ENCODE measurements around the gene PLD1. TPM values are rescaled to one million over a fixed set of nuclear protein-coding genes. Genes with fewer than 3 reads are reported as not detected.

PLD1 gene
- total and polyA plus RNA-seq, 5 donors from 2014 or later, result 1.2 to 8.8 (median 3.6) TPM; not detected in 1

DNA sequence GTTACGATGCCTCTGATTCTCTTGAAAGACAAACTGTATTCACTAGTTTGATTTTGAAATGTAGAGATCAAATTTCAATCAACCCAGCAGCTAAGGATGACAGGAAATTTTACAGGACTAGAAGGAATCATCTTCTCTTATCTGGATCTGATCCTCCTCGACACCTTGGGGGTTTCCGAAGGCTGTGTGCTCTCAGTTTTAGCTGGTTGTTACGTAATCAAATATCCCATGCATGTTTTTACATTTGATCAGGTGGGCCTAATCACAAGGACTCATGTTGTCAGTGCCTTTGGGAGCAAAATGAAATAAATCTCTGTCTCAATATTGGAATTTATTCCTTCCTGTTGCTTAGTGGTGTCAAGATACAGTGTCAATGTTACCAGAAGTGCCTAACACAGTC is 208.2 kb downstream of the PLD1 start:
- ATAC-seq (ENCODE audit: low read depth in 2 of 2), result no peak
- Mint-ChIP-seq H3K4me1 (no peaks in the 10 kb centered on the region), H3K27ac (peak overlapping the region in 1 of 3 donors; percentile 18), H3K27me3 (peaks cover 14% of the 10 kb centered on the region), H3K4me3 (no peak overlapping the region), H3K9me3 (no peaks in the 10 kb centered on the region), H3K36me3 (no peaks in the 10 kb centered on the region)
- Histone ChIP-seq H3K36me3 (ENCODE audit: control insufficient read depth, insufficient read depth, low read length) (no peaks in the 10 kb centered on the region), H3K9me3 (ENCODE audit: control insufficient read depth in 2 of 2, low read length in 2 of 2) (no peaks in the 10 kb centered on the region), H3K27ac (ENCODE audit: insufficient read depth, low read length, poor library complexity, severe bottlenecking) (no peak overlapping the region), H3K4me3 (ENCODE audit: low read depth, low read length) (no peak overlapping the region), H3K4me1 (ENCODE audit: control insufficient read depth, insufficient read depth, low read length, poor library complexity, severe bottlenecking) (no peaks in the 10 kb centered on the region), H3K27me3 (ENCODE audit: control insufficient read depth, insufficient read depth, low read length) (peaks cover 8% of the 10 kb centered on the region)
- no peak for DNase-seq

GRCh38 chr3:171600030-171600429 is 210.3 kb downstream of the PLD1 start:
- no peak overlapping the region for H3K4me3 ChIP-seq (ENCODE audit: low read depth, low read length)
- H3K4me1 Mint-ChIP-seq, result no peaks in the 10 kb centered on the region
- ATAC-seq (ENCODE audit: low read depth in 2 of 2), result no peak
- DNase-seq, result no peak
- no peak overlapping the region for H3K27ac Mint-ChIP-seq
- H3K4me1 ChIP-seq (ENCODE audit: control insufficient read depth, insufficient read depth, low read length, poor library complexity, severe bottlenecking), result no peaks in the 10 kb centered on the region
- H3K36me3 Mint-ChIP-seq, result no peaks in the 10 kb centered on the region
- no peaks in the 10 kb centered on the region for H3K9me3 Mint-ChIP-seq
- no peaks in the 10 kb centered on the region for H3K9me3 ChIP-seq (ENCODE audit: control insufficient read depth in 2 of 2, low read length in 2 of 2)
- H3K27ac ChIP-seq (ENCODE audit: insufficient read depth, low read length, poor library complexity, severe bottlenecking), result no peak overlapping the region
- H3K27me3 ChIP-seq (ENCODE audit: control insufficient read depth, insufficient read depth, low read length), result no peaks in the 10 kb centered on the region
- H3K36me3 ChIP-seq (ENCODE audit: control insufficient read depth, insufficient read depth, low read length), result no peaks in the 10 kb centered on the region
- peaks cover 4% of the 10 kb centered on the region for H3K27me3 Mint-ChIP-seq
- no peak overlapping the region for H3K4me3 Mint-ChIP-seq

GRCh38 chr3:171598990-171599389 is 211.3 kb downstream of the PLD1 start:
- no peak overlapping the region for H3K27ac ChIP-seq (ENCODE audit: insufficient read depth, low read length, poor library complexity, severe bottlenecking)
- no peaks in the 10 kb centered on the region for H3K9me3 ChIP-seq (ENCODE audit: control insufficient read depth in 2 of 2, low read length in 2 of 2)
- Mint-ChIP-seq H3K4me3 (no peak overlapping the region), H3K27ac (no peak overlapping the region), H3K9me3 (no peaks in the 10 kb centered on the region), H3K27me3 (peaks cover 4% of the 10 kb centered on the region), H3K36me3 (no peaks in the 10 kb centered on the region), H3K4me1 (no peaks in the 10 kb centered on the region)
- no peak overlapping the region for H3K4me3 ChIP-seq (ENCODE audit: low read depth, low read length)
- H3K27me3 ChIP-seq (ENCODE audit: control insufficient read depth, insufficient read depth, low read length), result no peaks in the 10 kb centered on the region
- DNase-seq (no peak), ATAC-seq (ENCODE audit: low read depth in 2 of 2) (no peak)
- no peaks in the 10 kb centered on the region for H3K36me3 ChIP-seq (ENCODE audit: control insufficient read depth, insufficient read depth, low read length)
- no peaks in the 10 kb centered on the region for H3K4me1 ChIP-seq (ENCODE audit: control insufficient read depth, insufficient read depth, low read length, poor library complexity, severe bottlenecking)

GRCh38 chr3:171592786-171593185 is 217.5 kb downstream of the PLD1 start:
- Mint-ChIP-seq H3K4me3 (no peak overlapping the region), H3K36me3 (no peaks in the 10 kb centered on the region), H3K9me3 (no peaks in the 10 kb centered on the region), H3K4me1 (no peaks in the 10 kb centered on the region), H3K27ac (no peak overlapping the region), H3K27me3 (peaks cover 13% of the 10 kb centered on the region)
- Histone ChIP-seq H3K36me3 (ENCODE audit: control insufficient read depth, insufficient read depth, low read length) (no peaks in the 10 kb centered on the region), H3K4me3 (ENCODE audit: low read depth, low read length) (no peak overlapping the region), H3K4me1 (ENCODE audit: control insufficient read depth, insufficient read depth, low read length, poor library complexity, severe bottlenecking) (no peaks in the 10 kb centered on the region), H3K27ac (ENCODE audit: insufficient read depth, low read length, poor library complexity, severe bottlenecking) (no peak overlapping the region), H3K27me3 (ENCODE audit: control insufficient read depth, insufficient read depth, low read length) (peaks cover 10% of the 10 kb centered on the region), H3K9me3 (ENCODE audit: control insufficient read depth in 2 of 2, low read length in 2 of 2) (no peaks in the 10 kb centered on the region)
- no peak for DNase-seq
- no peak for ATAC-seq (ENCODE audit: low read depth in 2 of 2)

DNA sequence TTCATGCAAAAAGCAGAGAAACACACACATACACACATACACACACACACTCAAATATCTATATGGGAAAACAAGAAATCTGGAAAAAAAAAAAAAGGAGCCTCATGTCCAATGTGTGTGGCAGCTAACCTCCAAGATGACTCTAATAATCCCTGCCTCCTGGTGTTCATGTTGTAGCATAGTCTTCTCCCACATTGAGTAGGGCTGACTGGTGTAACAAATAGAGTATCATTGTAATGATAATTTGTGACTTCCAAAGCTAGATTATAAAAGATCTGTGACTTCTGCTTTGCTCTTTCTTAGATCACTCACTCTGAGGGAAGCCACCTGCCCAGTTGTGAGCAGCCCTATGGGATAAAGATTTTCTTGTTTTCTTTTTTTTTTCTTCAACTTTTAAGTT is 219.2 kb downstream of the PLD1 start:
- DNase-seq (no peak), ATAC-seq (ENCODE audit: low read depth in 2 of 2) (no peak)
- no peak overlapping the region for H3K27ac Mint-ChIP-seq
- H3K4me1 Mint-ChIP-seq, result no peaks in the 10 kb centered on the region
- H3K27ac ChIP-seq (ENCODE audit: insufficient read depth, low read length, poor library complexity, severe bottlenecking), result no peak overlapping the region
- no peak overlapping the region for H3K4me3 Mint-ChIP-seq
- no peaks in the 10 kb centered on the region for H3K36me3 ChIP-seq (ENCODE audit: control insufficient read depth, insufficient read depth, low read length)
- H3K27me3 ChIP-seq (ENCODE audit: control insufficient read depth, insufficient read depth, low read length), result peaks cover 10% of the 10 kb centered on the region
- no peaks in the 10 kb centered on the region for H3K4me1 ChIP-seq (ENCODE audit: control insufficient read depth, insufficient read depth, low read length, poor library complexity, severe bottlenecking)
- H3K9me3 ChIP-seq (ENCODE audit: control insufficient read depth in 2 of 2, low read length in 2 of 2), result no peaks in the 10 kb centered on the region
- H3K27me3 Mint-ChIP-seq, result peaks cover 17% of the 10 kb centered on the region
- peaks cover 0 to 1% (median 0%) of the 10 kb centered on the region in 7 donors for H3K9me3 Mint-ChIP-seq
- H3K36me3 Mint-ChIP-seq, result no peaks in the 10 kb centered on the region
- no peak overlapping the region for H3K4me3 ChIP-seq (ENCODE audit: low read depth, low read length)

GRCh38 chr3:171586274-171586673 is 224.0 kb downstream of the PLD1 start:
- Histone ChIP-seq H3K4me3 (ENCODE audit: low read depth, low read length) (no peak overlapping the region), H3K4me1 (ENCODE audit: control insufficient read depth, insufficient read depth, low read length, poor library complexity, severe bottlenecking) (no peaks in the 10 kb centered on the region), H3K9me3 (ENCODE audit: control insufficient read depth in 2 of 2, low read length in 2 of 2) (no peaks in the 10 kb centered on the region), H3K36me3 (ENCODE audit: control insufficient read depth, insufficient read depth, low read length) (no peaks in the 10 kb centered on the region), H3K27ac (ENCODE audit: insufficient read depth, low read length, poor library complexity, severe bottlenecking) (no peak overlapping the region), H3K27me3 (ENCODE audit: control insufficient read depth, insufficient read depth, low read length) (peaks cover 4% of the 10 kb centered on the region)
- DNase-seq (no peak), ATAC-seq (ENCODE audit: low read depth in 2 of 2) (no peak)
- Mint-ChIP-seq H3K27me3 (peaks cover 30% of the 10 kb centered on the region), H3K9me3 (peaks cover 0 to 1% (median 0%) of the 10 kb centered on the region in 7 donors), H3K4me3 (no peak overlapping the region), H3K36me3 (no peaks in the 10 kb centered on the region), H3K27ac (no peak overlapping the region), H3K4me1 (no peaks in the 10 kb centered on the region)

DNA sequence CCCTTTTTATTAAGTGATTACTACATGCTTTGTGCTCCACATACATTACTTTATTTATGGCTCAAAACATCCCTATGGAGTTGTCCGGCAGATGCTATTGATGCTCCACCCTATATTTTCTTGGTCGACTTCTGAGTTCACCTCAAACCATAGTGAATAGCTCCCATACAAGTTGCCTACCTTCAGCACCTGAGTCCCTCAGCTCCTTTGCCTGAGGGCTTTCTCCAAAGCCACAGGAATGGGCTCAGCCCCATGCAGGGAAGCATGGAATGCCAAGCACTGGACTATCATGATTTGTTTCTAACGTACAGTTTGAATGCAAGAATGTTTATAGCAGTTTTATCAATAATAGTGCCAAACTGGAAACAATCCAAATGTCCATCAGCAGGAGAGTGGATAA is 225.2 kb downstream of the PLD1 start:
- Histone ChIP-seq H3K9me3 (ENCODE audit: control insufficient read depth in 2 of 2, low read length in 2 of 2) (no peaks in the 10 kb centered on the region), H3K4me3 (ENCODE audit: low read depth, low read length) (no peak overlapping the region), H3K27me3 (ENCODE audit: control insufficient read depth, insufficient read depth, low read length) (peaks cover 4% of the 10 kb centered on the region), H3K36me3 (ENCODE audit: control insufficient read depth, insufficient read depth, low read length) (no peaks in the 10 kb centered on the region), H3K27ac (ENCODE audit: insufficient read depth, low read length, poor library complexity, severe bottlenecking) (no peak overlapping the region), H3K4me1 (ENCODE audit: control insufficient read depth, insufficient read depth, low read length, poor library complexity, severe bottlenecking) (no peaks in the 10 kb centered on the region)
- DNase-seq, result no peak
- Mint-ChIP-seq H3K4me1 (no peaks in the 10 kb centered on the region), H3K27me3 (peaks cover 24% of the 10 kb centered on the region), H3K36me3 (no peaks in the 10 kb centered on the region), H3K4me3 (no peak overlapping the region), H3K9me3 (peaks cover 0 to 1% (median 0%) of the 10 kb centered on the region in 7 donors), H3K27ac (no peak overlapping the region)
- no peak for ATAC-seq (ENCODE audit: low read depth in 2 of 2)

- Mint-ChIP-seq H3K4me1 (no peaks in the 10 kb centered on the region), H3K4me3 (no peak overlapping the region), H3K36me3 (no peaks in the 10 kb centered on the region), H3K27ac (no peak overlapping the region), H3K27me3 (peaks cover 24% of the 10 kb centered on the region), H3K9me3 (peaks cover 0 to 1% (median 0%) of the 10 kb centered on the region in 7 donors)
- Histone ChIP-seq H3K36me3 (ENCODE audit: control insufficient read depth, insufficient read depth, low read length) (no peaks in the 10 kb centered on the region), H3K9me3 (ENCODE audit: control insufficient read depth in 2 of 2, low read length in 2 of 2) (no peaks in the 10 kb centered on the region), H3K27me3 (ENCODE audit: control insufficient read depth, insufficient read depth, low read length) (peaks cover 2% of the 10 kb centered on the region), H3K4me3 (ENCODE audit: low read depth, low read length) (no peak overlapping the region), H3K4me1 (ENCODE audit: control insufficient read depth, insufficient read depth, low read length, poor library complexity, severe bottlenecking) (no peaks in the 10 kb centered on the region), H3K27ac (ENCODE audit: insufficient read depth, low read length, poor library complexity, severe bottlenecking) (no peak overlapping the region)
- no peak for ATAC-seq (ENCODE audit: low read depth in 2 of 2)
- no peak for DNase-seq
Measured at GRCh38 chr3:171584100-171584499, 226.2 kb downstream of the PLD1 start.
